LNCAP (cell line): Measurements from ENCODE around the gene LRRC18.

Experiments used
- TF ChIP-seq, protein P1 (sequence below): fragments of 450-650 bp; IDR thresholded peaks from 2 replicates; pipeline ENCODE4 v1.5.1; 2017; ENCODE audit warnings: mild to moderate bottlenecking

The LRRC18 gene

DNA sequence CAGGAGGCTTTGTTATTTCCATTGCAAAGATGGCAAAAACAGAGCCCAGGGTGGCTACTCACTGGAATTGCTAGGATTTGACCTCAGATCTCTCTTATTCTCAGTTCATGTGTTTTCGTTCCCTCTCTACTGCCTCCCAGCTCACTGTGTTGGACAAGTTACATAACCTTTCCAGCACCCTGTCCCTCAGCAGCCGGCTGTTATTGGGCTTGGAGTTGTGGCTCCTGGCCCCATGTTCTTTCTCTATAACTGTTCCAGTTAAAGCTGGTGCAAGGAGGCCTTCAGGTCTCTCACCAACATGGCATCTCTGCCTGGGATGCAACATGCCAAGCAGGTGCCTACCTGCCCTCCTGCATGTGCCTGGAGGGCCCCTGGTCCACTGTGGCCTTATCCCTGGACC is 56.8 kb downstream of the LRRC18 start:
- TF ChIP-seq, protein P1, sequence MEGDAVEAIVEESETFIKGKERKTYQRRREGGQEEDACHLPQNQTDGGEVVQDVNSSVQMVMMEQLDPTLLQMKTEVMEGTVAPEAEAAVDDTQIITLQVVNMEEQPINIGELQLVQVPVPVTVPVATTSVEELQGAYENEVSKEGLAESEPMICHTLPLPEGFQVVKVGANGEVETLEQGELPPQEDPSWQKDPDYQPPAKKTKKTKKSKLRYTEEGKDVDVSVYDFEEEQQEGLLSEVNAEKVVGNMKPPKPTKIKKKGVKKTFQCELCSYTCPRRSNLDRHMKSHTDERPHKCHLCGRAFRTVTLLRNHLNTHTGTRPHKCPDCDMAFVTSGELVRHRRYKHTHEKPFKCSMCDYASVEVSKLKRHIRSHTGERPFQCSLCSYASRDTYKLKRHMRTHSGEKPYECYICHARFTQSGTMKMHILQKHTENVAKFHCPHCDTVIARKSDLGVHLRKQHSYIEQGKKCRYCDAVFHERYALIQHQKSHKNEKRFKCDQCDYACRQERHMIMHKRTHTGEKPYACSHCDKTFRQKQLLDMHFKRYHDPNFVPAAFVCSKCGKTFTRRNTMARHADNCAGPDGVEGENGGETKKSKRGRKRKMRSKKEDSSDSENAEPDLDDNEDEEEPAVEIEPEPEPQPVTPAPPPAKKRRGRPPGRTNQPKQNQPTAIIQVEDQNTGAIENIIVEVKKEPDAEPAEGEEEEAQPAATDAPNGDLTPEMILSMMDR, result no peak

DNA sequence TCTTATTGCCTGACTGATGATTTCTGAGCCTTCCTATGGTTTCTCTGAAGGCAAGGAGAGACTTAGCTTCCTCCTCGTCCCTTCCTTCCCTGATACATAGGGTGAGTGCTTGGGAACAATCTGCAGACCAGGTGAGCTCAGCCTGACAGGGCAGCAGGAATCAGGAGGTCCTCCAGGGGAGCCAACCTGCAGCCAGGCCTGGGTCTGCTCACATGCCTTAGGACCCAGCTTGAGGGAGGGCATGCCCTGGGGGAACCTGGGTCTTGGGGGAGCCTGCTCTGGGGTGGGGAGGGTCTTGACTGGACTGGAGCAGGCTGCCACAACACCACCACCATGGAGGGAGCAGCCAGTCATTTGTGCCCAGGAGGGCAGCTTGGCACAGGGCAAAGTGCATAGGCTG is 57.7 kb downstream of the LRRC18 start:
- TF ChIP-seq, protein P1, result no peak

DNA sequence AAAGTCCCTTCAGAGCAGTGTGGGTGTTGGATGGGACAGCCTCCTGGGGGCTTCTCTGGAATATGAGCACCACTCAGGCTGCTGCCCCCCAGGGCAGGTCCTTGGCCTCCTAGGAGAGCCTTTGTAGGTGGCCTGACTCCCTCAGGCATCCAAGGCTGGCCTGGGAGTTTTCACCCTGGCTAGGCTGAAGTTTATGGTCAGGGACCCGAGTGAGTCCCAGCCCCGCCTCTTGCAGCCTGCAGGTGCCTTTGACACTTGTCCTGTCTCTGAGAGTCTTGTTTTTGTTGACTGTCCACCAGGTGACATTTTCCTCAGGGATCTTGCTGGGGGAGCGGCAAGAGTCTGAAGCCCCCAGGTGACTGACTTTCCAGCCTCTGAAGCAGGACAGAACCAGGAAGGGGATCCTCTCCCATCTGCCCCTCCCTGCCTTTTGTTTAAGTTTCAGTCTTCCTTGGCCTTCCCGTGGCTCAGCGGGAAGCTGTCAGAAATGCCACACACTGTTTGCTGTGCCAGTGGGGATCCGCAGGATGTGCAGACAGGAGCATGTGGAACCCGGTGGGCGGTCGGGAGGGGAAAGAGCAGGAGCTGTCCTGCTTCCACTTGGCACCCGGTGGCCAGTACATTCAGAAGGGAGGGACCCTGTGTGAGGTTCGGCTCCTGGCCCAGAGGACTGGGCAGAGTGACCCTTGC is 59.5 kb downstream of the LRRC18 start:
- TF ChIP-seq, protein P1, result no peak

DNA sequence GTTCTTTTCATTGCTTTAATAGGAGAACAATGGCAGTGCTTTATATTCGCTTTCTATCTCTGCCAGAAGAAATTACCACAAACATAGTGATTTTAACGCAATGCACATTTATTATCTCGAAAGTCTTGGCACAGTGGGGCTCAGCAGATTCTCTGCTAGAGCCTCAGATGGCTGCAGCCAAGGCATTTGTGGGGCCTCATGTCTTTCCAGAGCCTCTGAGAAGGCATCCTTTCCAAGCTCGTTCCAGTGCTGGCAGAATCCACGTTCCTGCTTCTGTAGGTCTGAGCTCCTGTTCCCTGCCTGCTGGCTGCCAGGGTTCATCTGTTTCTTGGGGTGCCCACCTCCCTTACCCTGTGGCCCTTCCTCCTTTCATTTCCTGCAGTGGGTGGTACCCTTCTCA is 60.2 kb downstream of the LRRC18 start:
- TF ChIP-seq, protein P1, result no peak

DNA sequence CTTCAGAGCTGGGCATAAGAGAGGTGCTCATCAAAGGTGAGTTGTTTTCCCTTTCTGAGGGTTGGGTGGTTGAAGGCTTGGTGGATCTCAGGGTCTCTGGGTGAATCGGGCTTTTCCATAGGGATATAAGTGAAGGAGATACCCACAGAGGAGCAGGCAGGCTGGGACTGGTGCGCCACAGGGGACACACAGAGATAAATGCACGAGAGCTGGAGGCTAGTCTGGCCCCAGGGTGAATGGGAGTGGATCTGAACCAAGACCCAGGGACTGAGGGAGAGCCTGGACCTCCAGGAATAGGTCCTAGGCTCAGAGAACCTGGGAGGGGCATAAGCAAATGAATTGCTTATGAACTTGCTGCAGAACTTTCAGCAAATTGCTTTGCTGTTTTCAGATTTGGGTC is 61.5 kb downstream of the LRRC18 start:
- TF ChIP-seq, protein P1, result no peak

DNA sequence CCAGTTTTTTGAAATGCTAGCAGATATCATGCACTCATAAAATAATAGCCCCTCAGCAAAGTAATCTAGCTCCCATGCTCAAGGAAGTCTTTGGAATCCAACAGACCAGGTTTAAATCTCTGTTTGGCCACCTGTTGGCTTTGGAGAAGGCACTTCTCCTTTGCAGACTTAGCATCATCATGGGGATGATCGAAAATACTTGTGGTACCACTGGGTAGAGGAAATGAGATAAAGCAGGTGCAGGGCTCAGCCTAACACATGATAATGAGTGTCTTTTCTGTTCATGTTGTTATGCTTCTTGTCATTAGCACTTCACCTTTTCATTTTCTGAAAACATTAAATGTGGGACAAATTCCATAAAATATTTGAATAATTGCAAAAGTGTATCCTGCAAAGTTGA is 67.4 kb downstream of the LRRC18 start:
- TF ChIP-seq, protein P1, result no peak
